ENCODE results near the gene ACVRL1.

DNA sequence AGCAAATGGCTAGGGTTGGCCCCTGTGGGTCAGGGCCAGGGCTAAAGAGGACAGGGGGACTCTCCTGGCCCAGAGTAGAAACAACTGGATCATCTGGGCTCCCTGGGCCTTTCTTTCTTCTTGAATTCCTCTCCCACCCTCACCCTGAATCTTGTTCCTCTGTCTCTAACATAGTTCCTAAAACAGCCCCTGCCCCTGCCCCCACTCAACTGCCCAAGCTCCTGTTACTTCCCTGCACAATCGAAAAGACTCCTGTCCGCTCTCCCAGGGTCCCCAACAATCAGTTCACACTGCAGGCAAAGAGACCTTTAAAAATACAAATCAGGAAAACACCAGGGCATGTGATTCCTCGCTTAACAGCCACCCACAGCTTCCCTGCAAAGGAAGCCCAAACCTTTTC lies 37.4 kb upstream of the ACVRL1 start:
- TF ChIP-seq POLR2A (IDR thresholded peaks at IDR 0.05; ENCODE audit: low read depth, low read length) (no peak), TAF1 (IDR thresholded peaks at IDR 0.05; ENCODE audit: borderline replicate concordance, low read depth, low read length) (no peak)
